Mucosa of descending colon (tissue), 3 donors: Measurements from ENCODE around the gene UFM1. TPM values are rescaled to one million over a fixed set of nuclear protein-coding genes. Genes with fewer than 3 reads are reported as not detected.

Experiments
- ATAC-seq: fragments of 200-7000 bp; cut with Tn5 transposase; one replicate; pipeline ENCODE4 v1.9.1; 2020; ENCODE audit warnings: mild to moderate bottlenecking, moderate library complexity
- DNase-seq, 3 donors: peaks; one replicate each; pipeline ENCODE4 v3.0.0-alpha.2; 2020
- H3K36me3 ChIP-seq: fragments of 200-600 bp; one replicate; pipeline ENCODE4 v1.8.0; 2021; ENCODE audit warnings: low read depth, mild to moderate bottlenecking
- H3K4me1 ChIP-seq: fragments of 200-600 bp; one replicate; pipeline ENCODE4 v1.8.0; 2021; ENCODE audit warnings: low read depth, mild to moderate bottlenecking
- H3K4me3 ChIP-seq: fragments of 200-600 bp; one replicate; pipeline ENCODE4 v1.8.0; 2021; ENCODE audit warnings: mild to moderate bottlenecking
- H3K9me3 ChIP-seq: fragments of 200-600 bp; one replicate; pipeline ENCODE4 v1.8.0; 2021; ENCODE audit warnings: mild to moderate bottlenecking
- intact Hi-C, 2 donors: fragments of 100-400 bp; cut with DNase I in 1 of 2; cut with micrococcal nuclease in 1 of 2; formaldehyde crosslinking; loops; one replicate each; pipeline versions ENCODE4 v1.11.0 to v1.11.1; 2022; cut with DNase I, micrococcal nuclease
- total RNA-seq, 3 donors: library from RNA; stranded (reverse); fragmentation: NEBNext Ultra II Directional in 2 of 3; extraction: Animal tissue kit (Norgen Biotek cat#: 25700) in 2 of 3; gene quantifications; one replicate each; pipeline versions ENCODE4 v1.2.1 to v1.2.4, GENCODE V29; 2021 to 2023
- TF ChIP-seq, protein P1 (sequence below): fragments of 200-600 bp; IDR thresholded peaks from one replicate; pipeline ENCODE4 v1.8.0; 2022; ENCODE audit warnings: antibody characterized with exemption, mild to moderate bottlenecking
- donor health status: DM: no; HTN: no; CAD: no; lungs with moderate emphysema.
- donor health status: DM: no; HTN: no; CAD: no.
- donor health status: DM: no; HTN: yes; CAD: no.

Gene UFM1
- total RNA-seq, 3 donors from 2014 or later = 50.5 to 56.6 (median 50.9) TPM

DNA sequence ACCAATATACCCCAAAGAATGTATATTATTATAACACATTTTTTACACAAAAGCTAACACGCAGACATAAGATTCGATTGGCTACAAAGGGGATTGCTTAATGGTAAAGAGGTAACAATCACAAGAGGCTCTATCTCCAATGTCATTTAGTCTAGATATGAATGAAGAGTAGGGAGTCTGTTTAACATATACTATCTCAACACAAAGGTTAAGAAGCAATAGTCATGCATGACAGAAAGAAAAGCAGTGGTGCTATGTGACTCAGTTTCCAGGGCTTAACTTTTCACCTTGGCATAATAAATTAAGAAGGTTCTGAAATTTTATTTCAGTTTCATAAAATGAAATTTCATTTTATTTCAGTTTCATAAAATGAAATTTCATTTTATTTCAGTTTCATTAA is 33.3 kb downstream of the UFM1 start:
- TF ChIP-seq, protein P1, sequence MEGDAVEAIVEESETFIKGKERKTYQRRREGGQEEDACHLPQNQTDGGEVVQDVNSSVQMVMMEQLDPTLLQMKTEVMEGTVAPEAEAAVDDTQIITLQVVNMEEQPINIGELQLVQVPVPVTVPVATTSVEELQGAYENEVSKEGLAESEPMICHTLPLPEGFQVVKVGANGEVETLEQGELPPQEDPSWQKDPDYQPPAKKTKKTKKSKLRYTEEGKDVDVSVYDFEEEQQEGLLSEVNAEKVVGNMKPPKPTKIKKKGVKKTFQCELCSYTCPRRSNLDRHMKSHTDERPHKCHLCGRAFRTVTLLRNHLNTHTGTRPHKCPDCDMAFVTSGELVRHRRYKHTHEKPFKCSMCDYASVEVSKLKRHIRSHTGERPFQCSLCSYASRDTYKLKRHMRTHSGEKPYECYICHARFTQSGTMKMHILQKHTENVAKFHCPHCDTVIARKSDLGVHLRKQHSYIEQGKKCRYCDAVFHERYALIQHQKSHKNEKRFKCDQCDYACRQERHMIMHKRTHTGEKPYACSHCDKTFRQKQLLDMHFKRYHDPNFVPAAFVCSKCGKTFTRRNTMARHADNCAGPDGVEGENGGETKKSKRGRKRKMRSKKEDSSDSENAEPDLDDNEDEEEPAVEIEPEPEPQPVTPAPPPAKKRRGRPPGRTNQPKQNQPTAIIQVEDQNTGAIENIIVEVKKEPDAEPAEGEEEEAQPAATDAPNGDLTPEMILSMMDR = no peak
- Histone ChIP-seq H3K36me3 (no peaks in the 10 kb centered on the region), H3K4me1 (no peaks in the 10 kb centered on the region), H3K9me3 (no peaks in the 10 kb centered on the region), H3K4me3 (no peak overlapping the region)
- intact Hi-C loops = no loop called here
- DNase-seq (no peak), ATAC-seq (no peak)

DNA sequence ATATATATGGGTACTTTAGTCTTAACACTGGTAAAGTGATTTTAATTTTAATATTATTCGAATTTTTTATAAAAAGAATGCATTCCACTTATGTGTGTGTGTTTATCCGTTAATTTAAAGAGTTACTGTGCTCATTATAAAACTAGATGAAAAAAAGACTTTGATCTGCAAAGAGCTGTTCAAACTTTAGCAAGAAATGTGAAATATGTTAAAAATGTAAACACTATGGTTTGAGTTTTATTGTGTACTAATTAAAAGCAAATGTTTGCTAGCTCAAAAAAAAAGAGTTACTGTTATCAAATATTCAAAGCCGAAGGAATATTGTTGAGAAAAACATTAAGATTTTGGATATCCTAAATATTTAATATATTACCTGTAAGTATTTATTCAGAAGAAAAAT is 34.5 kb downstream of the UFM1 start:
- TF ChIP-seq, protein P1 = no peak
- Histone ChIP-seq H3K36me3 (no peaks in the 10 kb centered on the region), H3K9me3 (no peaks in the 10 kb centered on the region), H3K4me3 (no peak overlapping the region), H3K4me1 (no peaks in the 10 kb centered on the region)
- DNase-seq = no peak
- intact Hi-C loops = no loop called here
- no peak for ATAC-seq

DNA sequence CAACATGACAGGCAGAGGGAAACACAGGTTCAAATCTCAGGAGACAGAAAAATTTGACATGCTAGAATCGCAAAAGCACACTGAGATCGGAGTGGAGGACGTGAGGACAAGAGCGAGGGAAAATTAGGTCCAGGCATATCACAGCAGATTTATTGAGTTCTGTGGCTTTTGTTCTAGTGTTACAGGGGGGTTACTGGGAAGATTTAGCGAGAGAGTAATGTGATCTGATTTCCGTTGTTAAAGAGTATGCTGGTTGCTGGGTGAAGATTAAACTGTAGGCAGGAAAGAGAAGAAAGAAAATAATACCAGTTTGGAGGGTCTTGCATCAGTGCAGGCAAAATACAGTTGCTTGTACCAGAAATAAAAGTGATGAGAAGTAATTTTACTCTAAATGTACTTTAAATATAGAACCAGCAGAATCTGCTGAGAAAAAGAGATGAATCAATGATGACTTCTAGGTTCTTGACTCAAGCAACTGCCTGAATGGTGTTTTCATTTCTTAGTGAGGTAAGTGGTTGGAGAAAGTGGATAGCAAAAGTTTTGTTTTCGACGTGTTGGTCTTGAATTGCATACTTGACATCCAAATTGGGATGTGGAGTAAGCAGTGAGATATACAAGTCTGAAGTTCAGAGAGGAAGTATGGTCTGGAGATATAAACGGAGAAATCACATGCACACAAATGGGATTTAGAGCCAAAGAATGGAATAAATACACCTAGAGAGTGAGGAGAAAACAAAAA is 35.7 kb downstream of the UFM1 start:
- Histone ChIP-seq H3K9me3 (no peaks in the 10 kb centered on the region), H3K4me3 (no peak overlapping the region), H3K4me1 (no peaks in the 10 kb centered on the region), H3K36me3 (no peaks in the 10 kb centered on the region)
- TF ChIP-seq, protein P1 = no peak
- DNase-seq (no peak), ATAC-seq (no peak)
- intact Hi-C loops = no loop called here

DNA sequence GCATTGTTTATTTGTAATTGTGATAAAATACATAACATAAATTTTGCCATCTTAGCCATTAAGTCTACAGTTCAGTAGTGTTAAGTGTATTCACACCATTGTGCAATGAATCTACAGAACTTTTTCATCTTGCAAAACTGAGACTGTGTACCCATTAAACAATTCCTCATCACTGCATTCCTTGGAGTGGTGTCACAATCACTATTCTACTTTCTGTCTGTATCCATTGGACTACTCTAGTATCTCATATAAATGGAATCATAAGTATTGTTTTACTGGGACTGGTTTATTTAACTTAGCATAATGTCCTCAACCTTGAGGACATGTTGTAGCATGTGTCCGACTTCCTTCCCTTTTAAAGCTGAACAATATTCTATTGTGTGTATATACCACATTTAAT is 36.8 kb downstream of the UFM1 start:
- Histone ChIP-seq H3K36me3 (no peaks in the 10 kb centered on the region), H3K4me3 (no peak overlapping the region), H3K9me3 (no peaks in the 10 kb centered on the region), H3K4me1 (no peaks in the 10 kb centered on the region)
- no peak for ATAC-seq
- DNase-seq = no peak
- TF ChIP-seq, protein P1 = no peak
- intact Hi-C loops = no loop called here

DNA sequence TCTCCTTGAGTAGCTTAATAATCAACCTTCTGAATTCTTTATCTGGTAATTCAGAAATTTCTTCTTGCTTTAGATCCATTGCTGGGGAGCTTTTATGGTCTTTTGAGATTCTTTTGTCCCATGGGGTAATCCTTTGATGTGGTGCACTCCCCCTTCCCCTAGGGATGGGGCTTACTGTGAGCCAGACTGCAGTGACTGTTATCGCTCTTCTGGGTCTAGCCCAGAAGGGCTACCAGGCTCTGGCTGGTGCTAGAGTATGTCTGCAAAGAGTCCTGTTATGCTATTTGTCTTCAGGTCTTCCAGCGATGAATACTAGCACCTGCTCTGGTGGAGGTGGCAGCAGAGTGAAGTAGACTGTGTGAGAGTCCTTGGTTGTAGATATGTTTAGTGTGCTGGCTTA is 41.7 kb downstream of the UFM1 start:
- Histone ChIP-seq H3K4me3 (no peak overlapping the region), H3K36me3 (no peaks in the 10 kb centered on the region), H3K9me3 (no peaks in the 10 kb centered on the region), H3K4me1 (no peaks in the 10 kb centered on the region)
- ATAC-seq (no peak), DNase-seq (no peak)
- intact Hi-C loops = no loop called here
- TF ChIP-seq, protein P1 = no peak
